Measurements from ENCODE around the gene TTC21B.

GRCh38 chr2:165839610-165840009 is 114.0 kb downstream of the TTC21B start:
- TF ChIP-seq, protein P1, sequence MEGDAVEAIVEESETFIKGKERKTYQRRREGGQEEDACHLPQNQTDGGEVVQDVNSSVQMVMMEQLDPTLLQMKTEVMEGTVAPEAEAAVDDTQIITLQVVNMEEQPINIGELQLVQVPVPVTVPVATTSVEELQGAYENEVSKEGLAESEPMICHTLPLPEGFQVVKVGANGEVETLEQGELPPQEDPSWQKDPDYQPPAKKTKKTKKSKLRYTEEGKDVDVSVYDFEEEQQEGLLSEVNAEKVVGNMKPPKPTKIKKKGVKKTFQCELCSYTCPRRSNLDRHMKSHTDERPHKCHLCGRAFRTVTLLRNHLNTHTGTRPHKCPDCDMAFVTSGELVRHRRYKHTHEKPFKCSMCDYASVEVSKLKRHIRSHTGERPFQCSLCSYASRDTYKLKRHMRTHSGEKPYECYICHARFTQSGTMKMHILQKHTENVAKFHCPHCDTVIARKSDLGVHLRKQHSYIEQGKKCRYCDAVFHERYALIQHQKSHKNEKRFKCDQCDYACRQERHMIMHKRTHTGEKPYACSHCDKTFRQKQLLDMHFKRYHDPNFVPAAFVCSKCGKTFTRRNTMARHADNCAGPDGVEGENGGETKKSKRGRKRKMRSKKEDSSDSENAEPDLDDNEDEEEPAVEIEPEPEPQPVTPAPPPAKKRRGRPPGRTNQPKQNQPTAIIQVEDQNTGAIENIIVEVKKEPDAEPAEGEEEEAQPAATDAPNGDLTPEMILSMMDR (IDR thresholded peaks at IDR 0.05) = no peak
- no peak for TF ChIP-seq POLR2A (IDR thresholded peaks at IDR 0.05)

All from thyroid gland (tissue), 4 donors.